ENCODE data around the gene SH2D2A.

SH2D2A gene

GRCh38 chr1:156856282-156856785 lies 39.7 kb upstream of the SH2D2A start:
- no peak for DNase-seq
- TF ChIP-seq GATA1 (IDR thresholded peaks at IDR 0.05; ENCODE audit: low read depth, low read length) (no peak), POLR2A (IDR thresholded peaks at IDR 0.05; ENCODE audit: low read length) (no peak)

DNA sequence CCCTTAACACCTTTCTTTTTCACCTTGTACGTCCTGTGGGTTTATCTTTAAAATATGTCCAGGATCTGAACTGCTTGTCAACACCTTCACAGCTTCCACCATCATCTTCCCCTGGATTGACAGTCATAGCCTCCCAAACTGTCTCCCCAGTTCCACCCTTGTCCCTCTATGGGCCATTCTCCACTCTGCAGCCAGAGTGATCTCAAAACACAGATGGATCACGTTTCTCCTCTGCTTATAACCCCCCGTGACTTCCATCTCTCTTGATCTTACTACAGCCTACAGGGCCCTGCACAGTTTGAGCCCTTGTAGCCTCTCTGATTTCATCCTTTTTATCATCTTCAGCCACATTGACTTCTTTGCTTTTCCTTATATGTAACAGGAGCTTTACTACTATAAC lies 38.0 kb upstream of the SH2D2A start:
- TF ChIP-seq POLR2A (IDR thresholded peaks at IDR 0.05; ENCODE audit: low read length): no peak
- no peak for TF ChIP-seq GATA1 (IDR thresholded peaks at IDR 0.05; ENCODE audit: low read depth, low read length)
- no peak for DNase-seq

DNA sequence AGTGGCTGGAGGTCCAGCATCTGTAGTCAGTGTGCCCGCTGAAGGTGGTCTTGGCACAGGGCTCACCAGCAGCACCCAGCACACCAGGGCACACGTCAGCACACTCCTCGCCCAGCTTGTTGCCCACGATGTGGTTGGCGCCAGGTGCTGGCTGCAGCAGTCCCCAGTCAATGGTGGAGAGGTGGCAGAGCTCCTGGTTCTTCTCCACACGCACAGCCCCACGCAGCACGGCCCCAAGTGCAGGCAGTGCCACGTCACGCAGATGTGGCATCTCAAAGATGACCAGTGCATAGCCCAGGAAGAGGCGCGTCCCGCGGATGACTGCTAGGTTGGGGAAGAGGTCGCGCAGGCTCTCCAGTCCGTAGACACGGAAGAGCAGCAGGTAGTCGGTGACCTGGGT lies 37.1 kb upstream of the SH2D2A start:
- no peak for DNase-seq
- TF ChIP-seq POLR2A (IDR thresholded peaks at IDR 0.05; ENCODE audit: low read length) (no peak), GATA1 (IDR thresholded peaks at IDR 0.05; ENCODE audit: low read depth, low read length) (no peak)

DNA sequence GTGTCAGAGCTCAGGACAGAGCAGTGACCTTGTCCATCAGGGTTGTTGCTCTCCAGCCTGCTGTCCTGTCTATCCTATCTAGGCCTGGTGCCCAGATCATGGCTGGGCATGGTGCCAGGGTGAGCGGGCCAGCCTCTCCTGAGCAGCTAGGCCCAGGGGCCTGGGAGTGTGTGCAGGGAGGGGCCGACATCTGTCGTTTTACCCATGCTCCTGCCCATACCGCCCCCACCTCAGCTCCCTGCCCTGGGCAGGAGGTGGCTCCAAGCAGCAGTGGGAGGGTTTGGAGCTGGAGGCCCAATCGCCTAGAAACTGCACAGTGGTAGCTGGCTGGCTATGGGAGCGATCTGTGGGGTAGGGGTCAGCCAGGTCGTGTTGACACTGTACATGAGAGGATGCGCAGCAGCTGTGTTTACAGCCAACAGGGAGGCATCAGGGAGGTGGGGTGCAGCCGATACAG lies 35.8 kb upstream of the SH2D2A start:
- TF ChIP-seq POLR2A (IDR thresholded peaks at IDR 0.05; ENCODE audit: low read length) (no peak), GATA1 (IDR thresholded peaks at IDR 0.05; ENCODE audit: low read depth, low read length) (no peak)
- DNase-seq: no peak

DNA sequence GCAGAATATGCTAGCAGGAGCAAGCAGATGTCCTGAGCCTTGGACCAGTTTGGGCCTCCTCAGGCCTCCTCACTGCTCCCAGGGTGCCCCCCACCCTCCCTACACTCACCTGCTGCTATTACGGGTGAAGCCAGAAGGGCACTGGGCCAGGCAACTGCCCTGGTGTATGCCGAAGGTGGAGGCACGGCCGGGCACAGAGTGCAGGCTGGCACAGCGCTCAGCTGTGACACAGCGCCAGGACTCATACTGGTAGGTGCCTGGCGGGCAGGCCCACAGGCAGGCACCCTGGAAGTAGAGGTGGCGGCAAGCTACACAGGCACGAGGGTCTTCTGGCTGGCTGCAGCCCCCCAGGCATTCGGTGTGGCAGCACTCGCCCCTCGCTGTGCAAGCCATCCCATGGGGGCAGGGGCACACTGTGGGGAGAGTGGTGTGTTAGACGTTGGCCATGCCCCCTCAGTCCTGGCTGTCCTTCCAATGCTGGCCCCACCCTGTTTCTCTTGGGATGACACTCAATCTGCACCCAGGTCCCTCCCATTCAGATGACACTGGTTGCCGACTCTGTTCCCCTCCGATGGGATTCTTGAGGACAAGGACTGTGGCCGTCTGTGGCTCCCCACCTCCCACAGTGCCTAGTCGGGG lies 35.2 kb upstream of the SH2D2A start:
- DNase-seq: no peak
- TF ChIP-seq POLR2A (IDR thresholded peaks at IDR 0.05; ENCODE audit: low read length) (no peak), GATA1 (IDR thresholded peaks at IDR 0.05; ENCODE audit: low read depth, low read length) (no peak)

DNA sequence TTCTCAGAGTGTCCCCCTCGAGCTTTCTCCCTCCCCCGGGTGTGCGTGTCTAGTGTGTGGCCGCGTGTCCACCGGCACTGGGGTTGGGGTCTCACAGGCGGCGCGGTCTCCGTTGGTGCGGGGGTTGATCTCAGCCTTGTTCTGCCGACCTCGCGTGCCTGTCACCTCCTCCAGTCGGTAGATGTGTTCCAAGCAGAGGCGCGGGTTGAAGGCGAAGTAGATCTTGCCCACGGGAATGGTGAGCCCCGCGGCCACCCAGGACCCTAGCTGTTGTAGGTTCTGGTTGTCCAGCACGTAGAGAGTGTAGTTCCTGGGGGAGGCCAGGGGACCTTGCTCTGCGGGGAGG lies 32.5 kb upstream of the SH2D2A start:
- TF ChIP-seq POLR2A (IDR thresholded peaks at IDR 0.05; ENCODE audit: low read length): no peak
- no peak for TF ChIP-seq GATA1 (IDR thresholded peaks at IDR 0.05; ENCODE audit: low read depth, low read length)
- DNase-seq: no peak

DNA sequence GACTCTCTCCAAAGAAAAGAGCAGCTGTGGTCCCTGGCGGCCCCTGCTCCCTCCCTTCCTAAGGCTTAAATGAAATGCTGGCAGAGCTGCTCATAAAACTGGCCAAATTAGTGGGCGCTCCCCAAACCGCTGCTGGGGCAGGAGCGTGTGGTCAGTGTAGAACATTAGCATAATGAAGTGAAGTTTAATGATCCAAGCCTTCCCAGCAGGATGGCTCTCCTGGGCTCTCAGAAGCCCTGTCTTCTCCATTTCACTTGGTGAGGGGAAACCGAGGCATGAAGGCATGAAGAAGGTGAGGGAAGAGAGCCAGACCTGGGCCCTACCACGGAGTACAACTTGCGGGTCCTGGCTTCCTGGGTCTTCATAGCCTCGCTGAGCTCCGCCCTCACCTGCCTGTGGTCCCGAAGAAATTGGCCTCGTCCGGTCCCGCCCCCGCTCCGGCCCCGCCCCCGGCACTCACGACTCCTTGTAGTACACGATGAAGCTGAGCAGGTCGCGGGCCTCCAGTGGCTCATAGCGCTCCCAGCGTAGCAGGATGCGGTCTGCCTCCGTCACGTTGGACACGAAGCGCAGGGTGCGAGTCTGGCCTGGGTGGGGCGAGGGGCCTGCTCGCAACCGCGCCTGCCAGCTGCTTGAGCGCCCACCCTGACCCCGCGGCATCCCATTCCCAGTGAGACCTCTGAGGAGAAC lies 32.0 kb upstream of the SH2D2A start:
- DNase-seq: no peak
- TF ChIP-seq POLR2A (IDR thresholded peaks at IDR 0.05; ENCODE audit: low read length): no peak
- no peak for TF ChIP-seq GATA1 (IDR thresholded peaks at IDR 0.05; ENCODE audit: low read depth, low read length)

GRCh38 chr1:156847591-156848460 lies 31.2 kb upstream of the SH2D2A start:
- no peak for DNase-seq
- TF ChIP-seq POLR2A (IDR thresholded peaks at IDR 0.05; ENCODE audit: low read length): no peak
- TF ChIP-seq GATA1 (IDR thresholded peaks at IDR 0.05; ENCODE audit: low read depth, low read length): no peak

GRCh38 chr1:156846643-156847042 lies 30.0 kb upstream of the SH2D2A start:
- no peak for DNase-seq
- no peak for TF ChIP-seq POLR2A (IDR thresholded peaks at IDR 0.05; ENCODE audit: low read length)
- no peak for TF ChIP-seq GATA1 (IDR thresholded peaks at IDR 0.05; ENCODE audit: low read depth, low read length)

GRCh38 chr1:156845953-156846545 lies 29.4 kb upstream of the SH2D2A start:
- TF ChIP-seq GATA1 (IDR thresholded peaks at IDR 0.05; ENCODE audit: low read depth, low read length): no peak
- no peak for TF ChIP-seq POLR2A (IDR thresholded peaks at IDR 0.05; ENCODE audit: low read length)
- no peak for DNase-seq

DNA sequence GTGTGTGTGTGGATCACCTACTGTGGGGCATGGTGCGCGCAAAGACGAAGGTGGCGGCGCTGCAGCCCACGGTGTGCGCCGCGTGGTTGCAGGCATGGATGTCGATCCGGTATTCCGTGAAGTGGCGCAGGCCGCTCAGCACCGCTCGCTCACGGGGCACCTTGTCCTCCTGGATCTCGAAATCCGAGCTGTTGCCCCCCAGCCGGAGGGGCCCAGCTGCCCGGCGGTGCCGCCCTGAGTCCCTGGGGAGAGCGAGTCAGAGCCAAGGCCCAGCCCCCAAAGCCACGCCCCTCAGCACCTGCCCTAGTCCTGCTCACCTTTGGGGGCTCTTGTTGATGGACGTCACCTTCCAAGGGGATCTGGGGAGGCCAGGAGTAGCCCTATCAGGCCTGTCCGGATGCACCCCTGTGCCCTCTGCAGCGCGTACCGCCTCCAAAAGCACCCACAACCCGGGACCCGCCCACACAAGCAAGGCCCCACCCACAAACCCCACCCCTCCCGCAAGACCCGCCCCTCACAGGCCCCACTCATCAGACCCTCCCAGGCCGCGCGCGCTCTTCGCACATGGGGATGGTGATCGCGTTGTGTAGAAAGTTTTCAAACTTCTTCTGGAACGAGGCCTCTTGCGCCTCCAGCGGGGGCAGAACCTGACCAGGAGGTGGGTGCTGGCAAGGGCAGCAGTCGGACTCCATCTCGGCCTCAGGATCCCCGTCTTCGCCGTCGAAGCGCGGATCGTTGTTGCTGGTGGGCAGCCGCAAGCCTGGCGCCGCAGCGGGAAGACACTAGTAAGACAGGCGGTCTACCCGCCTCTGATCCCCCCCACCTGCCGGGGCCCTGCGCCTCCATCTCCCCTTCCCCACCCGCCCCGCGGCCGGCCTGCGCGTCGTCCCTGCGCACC lies 28.7 kb upstream of the SH2D2A start:
- TF ChIP-seq GATA1 (IDR thresholded peaks at IDR 0.05; ENCODE audit: low read depth, low read length): no peak
- TF ChIP-seq POLR2A (IDR thresholded peaks at IDR 0.05; ENCODE audit: low read length): no peak
- peak; percentile 22 to 23 for DNase-seq

DNA sequence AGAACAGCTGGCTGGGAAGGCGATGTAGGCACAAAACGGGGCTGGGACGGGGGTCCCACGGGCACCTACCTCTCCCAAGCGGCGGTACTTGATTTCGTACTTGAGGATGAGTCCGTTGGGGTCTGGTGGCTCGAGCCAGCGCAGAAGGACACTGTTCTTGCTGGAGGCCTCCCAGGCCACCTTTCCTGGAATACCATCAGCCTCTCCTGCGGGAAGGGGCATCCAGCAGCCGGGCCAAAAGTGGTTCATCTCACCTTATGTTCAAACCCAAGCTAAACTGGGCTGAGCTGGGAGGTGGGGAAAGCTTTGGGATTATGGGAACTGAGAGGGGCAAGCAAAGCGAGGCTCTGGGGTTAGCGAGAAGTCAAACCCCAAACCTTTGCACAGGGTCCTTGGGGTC lies 28.0 kb upstream of the SH2D2A start:
- no peak for DNase-seq
- TF ChIP-seq POLR2A (IDR thresholded peaks at IDR 0.05; ENCODE audit: low read length) (no peak), GATA1 (IDR thresholded peaks at IDR 0.05; ENCODE audit: low read depth, low read length) (no peak)

- DNase-seq: no peak
- no peak for TF ChIP-seq POLR2A (IDR thresholded peaks at IDR 0.05; ENCODE audit: low read length)
- no peak for TF ChIP-seq GATA1 (IDR thresholded peaks at IDR 0.05; ENCODE audit: low read depth, low read length)
Observed at GRCh38 chr1:156844102-156844501, 27.5 kb upstream of the SH2D2A start.

Data from erythroblast (primary cell).